GM12865 (cell line): ENCODE results near the gene C14orf119.

ENCODE experiments used
- DNase-seq: peaks from one replicate; pipeline ENCODE4 v3.0.0; 2010; ENCODE audit warnings: low read depth
- H3K4me3 ChIP-seq: 2 replicates; pipeline ENCODE4 v1.5.1; 2011; ENCODE audit warnings: mild to moderate bottlenecking, low read depth, low read length, control low read depth
- CTCF ChIP-seq: IDR thresholded peaks from 2 replicates; pipeline ENCODE4 v1.5.1; 2011; ENCODE audit warnings: low read length, control low read depth, low read depth, inconsistent platforms; ENCODE audit not compliant: insufficient read depth; ENCODE audit errors: missing control alignments

C14orf119 gene

GRCh38 chr14:23056956-23057756 is 38.1 kb upstream of the C14orf119 start, which contains the start of gene CDH24:
Gene CDH24 (minus strand): TSS chr14:23057520. CDS start chr14:23055733, 1,787 bp downstream.
- peak within 1 kb of the TSS; percentile 68 for H3K4me3 ChIP-seq
- no peak for TF ChIP-seq CTCF
- DNase-seq = peak; percentile 76

- peak; percentile 90 for DNase-seq
- H3K4me3 ChIP-seq = peak overlapping the region; percentile 68
- TF ChIP-seq CTCF = peak; percentile 96
Measured at GRCh38 chr14:23057757-23058653, 37.3 kb upstream of the C14orf119 start.

- no peak for DNase-seq
- H3K4me3 ChIP-seq = no peak overlapping the region
- no peak for TF ChIP-seq CTCF
Measured at GRCh38 chr14:23058654-23059504, 36.4 kb upstream of the C14orf119 start.

GRCh38 chr14:23060536-23061260 is 34.6 kb upstream of the C14orf119 start:
- H3K4me3 ChIP-seq = no peak overlapping the region
- no peak for DNase-seq
- no peak for TF ChIP-seq CTCF

- TF ChIP-seq CTCF = no peak
- no peak overlapping the region for H3K4me3 ChIP-seq
- DNase-seq = no peak
Measured at GRCh38 chr14:23062002-23062401, 33.3 kb upstream of the C14orf119 start.

- no peak overlapping the region for H3K4me3 ChIP-seq
- TF ChIP-seq CTCF = no peak
- DNase-seq = no peak
Measured at GRCh38 chr14:23063601-23064000, 31.7 kb upstream of the C14orf119 start.
